Fibroblast of peridontal ligament (primary cell): ENCODE data around the gene DYNC1H1.
"Not testable (repeated sequence)": the region's sequence is repeated elsewhere in the genome, so short reads cannot be mapped to it uniquely, and the experiment has no call there.

Experiments used
- DNase-seq: peaks from one replicate; pipeline ENCODE4 v3.0.0-alpha.2; 2010; ENCODE audit errors: extremely low read depth

DYNC1H1 gene

DNA sequence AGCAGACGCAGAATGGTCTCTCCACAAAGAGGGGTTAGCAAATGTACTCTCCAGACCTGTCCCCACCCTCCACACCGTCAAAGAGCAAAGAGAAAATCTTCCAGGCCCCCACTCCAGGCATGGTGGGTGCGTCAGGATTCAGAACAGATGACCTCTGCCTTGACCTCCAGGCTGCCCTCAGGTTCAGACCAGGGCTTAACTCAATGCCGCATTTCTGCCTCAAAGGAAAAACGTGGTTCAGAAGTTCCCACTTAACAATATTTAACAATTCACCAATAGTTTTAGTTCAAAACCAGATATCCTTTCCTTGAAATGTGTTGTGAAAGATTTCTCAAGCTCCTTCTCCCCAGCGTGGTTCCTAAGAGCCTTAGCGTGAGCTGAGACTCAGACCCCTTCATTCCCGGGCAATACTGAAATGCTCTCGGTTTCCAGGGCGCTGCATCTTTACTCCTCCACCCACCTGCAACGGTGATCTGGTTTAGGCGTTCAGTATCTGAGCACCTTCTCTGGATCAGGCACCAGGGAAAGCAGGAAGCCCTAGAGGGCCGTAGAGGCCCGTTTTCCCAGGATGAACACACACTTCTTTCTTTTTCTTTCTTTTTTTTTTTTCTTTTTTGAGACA, 99.5 kb downstream of the DYNC1H1 start:
- no peak for DNase-seq

DNA sequence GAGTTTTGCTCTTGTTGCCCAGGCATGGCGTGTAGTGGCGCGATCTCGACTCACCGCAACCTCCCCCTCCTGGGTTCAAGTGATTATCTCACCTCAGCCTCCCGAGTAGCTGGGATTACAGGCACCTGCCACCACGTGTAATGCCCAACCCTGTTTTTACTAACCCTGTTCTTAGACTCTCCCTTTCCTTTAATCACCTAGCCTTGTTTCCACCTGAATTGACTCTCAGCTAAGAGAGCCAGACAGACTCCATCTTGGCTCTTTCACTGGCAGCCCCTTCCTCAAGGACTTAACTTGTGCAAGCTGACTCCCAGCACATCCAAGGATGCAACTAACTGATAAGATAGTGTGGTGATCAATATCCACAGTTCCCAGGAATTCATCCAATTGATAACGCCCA, 100.2 kb downstream of the DYNC1H1 start:
- not testable (repeated sequence) for DNase-seq

DNA sequence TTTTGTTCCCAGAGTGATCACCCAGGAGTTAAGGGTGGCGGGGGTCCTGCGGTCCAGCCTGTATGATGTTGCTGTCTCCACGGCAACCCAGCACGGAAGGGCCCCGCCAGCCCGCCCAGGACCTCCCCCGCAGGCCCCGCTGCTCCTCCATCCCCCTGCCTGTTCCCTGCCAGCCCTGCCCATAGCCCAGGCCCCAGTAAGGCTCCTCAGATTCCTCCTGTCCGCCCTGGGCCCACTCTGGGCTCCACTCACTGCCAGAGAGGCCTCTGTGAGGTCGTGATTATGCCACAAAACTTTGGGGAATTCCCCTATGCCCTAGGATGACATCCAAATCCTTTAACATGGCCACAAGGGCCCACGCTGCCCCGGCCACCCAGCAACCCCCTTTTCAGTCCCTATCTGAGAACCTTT, 101.7 kb downstream of the DYNC1H1 start:
- no peak for DNase-seq

DNA sequence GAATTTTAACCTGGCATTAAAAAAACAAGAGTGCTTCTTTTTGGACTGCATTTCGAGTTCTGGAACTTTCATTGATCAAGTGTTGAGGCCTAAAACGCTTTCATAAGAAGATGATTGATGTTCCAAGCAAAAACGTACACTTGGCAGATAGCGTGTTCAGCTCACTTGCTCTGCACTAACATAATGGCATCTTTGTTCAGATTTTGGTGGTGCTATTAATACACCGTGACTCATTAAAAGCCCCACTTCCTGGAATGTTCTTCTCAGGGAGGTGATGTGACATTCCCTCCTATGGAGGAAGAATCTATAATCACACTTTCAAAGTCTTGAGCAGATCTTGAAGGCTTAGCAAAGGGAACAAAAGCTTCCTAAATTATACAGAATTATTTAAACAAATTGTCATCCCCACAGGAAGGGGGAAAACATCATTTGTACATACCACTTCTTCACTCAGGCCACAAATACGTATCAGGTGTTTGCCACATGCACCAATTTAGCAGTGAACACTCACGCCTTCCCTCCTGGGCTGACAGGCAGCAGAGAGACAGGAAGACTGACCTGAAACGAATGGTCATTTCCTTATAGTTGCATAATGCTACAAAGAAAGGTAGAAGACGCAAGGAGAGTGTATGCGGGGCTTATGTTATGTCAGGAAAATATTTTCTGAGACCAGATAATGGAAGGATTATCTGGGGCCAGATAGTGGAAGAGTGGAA, 107.1 kb downstream of the DYNC1H1 start:
- no peak for DNase-seq

DNA sequence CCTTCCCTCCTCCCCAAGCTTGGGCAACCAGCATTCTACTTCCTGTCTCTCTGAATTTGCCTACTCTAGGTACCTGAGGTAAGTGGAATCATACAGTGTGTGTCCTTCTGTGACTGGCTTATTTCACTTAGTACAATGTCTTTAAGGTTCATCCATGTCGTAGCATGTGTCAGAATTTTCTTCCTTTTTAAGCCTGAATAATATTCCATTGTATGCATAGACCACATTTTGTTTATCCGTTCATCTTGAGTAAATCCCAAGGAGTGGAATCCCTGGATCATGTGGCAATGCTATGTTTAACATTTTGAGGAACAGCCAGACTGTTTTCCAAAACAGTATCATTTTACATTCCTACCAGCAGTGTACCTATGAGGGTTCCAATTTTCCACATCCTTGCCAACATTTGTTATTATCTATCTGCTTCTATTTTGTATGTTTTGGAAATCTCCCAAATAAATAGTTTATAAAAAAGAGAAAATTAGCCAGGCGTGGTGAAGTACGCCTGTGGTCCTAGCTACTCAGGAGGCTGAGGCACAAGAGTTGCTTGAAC, 110.1 kb downstream of the DYNC1H1 start:
- no peak for DNase-seq

DNA sequence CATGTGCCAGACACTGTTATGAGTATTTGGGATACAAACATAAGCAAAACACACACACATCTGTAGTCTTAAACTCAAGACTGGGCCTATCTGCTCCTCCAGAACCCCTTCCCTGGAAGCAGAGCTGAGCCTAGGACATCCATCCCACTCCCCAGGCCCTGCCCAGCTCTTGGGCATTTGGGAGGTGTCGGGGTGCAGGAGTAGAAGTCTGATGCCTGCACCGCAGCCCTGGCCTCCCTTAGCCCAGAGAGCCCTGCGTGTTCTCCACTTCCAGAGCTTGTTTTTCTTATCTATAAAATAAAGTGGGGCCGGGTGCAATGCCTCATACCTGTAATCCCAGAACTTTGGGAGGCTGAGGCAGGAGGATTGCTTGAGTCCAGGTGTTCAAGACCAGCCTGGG, 110.8 kb downstream of the DYNC1H1 start:
- DNase-seq, result no peak

DNA sequence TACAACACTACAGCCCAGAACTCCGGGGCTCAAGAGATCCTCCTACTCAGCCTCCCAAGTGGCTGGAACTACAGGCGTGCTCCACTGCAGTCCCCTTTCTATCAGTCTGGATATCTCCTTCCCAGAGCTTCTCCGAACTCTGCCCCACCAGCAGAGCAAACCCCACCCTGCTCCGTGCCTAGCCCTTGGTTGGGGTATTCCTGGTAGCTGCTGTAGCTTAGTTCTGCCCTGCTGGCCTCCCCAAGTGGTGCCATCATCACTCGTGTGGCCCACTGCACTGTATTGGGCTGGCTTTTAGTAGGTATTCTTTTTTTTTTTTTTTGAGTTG, 113.0 kb downstream of the DYNC1H1 start:
- DNase-seq, result no peak

DNA sequence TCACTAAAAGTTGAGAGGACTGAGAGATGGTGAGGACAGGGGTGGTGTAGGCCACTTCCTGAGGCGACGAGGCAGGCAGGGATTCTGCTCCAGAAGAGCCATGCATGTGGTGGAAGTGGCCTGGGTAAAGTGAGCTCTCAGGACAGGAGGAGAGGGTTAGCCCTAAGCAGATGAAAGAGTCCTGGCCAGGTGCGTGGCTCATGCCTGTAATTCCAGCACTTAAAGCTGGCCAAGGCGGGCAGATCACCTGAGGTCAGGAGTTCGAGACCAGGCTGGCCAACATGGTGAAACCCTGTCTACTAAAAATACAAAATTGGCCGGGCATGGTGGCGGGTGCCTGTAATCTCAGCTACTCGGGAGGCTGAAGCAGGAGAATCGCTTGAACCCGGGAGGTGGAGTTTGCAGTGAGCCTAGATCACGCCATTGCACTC, 114.0 kb downstream of the DYNC1H1 start:
- not testable (repeated sequence) for DNase-seq

DNA sequence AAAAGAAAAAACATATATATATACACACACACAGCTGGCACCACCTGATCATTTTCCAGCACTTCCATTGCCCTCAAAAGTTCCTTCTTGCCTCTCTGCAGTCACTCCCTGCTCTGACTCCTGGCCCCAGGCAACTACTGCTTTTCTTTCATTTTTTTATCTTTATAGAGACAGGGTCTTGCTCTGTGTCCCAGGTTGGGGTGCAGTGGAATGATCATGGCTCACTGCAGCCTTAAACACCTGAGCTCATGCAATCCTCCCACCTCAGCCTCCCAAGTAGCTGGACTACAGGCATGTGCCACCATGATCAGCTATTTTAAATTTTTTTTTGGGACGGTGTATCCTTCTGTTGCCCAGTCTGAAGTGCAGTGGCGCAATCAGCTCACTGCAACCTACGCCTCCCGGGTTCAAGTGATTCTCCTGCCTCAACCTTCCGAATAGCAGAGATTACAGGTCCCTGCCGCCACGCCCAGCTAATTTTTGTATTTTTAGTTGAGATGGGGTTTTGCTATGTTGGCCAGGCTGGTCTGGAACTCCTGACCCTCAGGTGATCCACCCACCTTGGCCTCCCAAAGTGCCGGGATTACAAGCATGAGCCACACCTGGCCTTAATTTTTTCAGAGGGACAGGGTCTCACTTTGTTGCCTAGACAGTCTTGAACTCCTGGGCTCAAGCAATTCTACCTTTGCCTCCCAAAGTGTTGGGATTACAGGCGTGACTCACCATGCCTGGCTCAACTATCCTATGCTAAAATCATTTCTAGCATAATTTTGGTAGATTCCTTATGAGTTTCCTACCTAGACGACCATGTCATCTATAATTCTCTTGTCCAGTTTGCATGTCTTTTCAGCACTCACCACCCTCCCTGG, 114.7 kb downstream of the DYNC1H1 start:
- no peak for DNase-seq

DNA sequence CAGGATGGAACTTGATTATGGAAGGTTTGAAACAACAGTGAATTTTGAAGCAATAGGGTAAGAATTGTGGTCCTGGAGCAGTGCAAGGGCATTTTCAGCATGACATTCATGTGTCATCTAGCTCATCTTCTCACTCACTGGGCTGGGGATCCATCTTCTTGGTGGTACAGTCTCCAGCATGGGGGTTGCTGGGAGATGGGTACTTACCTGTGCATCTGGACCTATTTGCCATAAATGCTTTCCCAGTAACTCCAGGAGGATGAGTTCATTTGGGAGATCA, 115.3 kb downstream of the DYNC1H1 start:
- DNase-seq, result no peak

DNA sequence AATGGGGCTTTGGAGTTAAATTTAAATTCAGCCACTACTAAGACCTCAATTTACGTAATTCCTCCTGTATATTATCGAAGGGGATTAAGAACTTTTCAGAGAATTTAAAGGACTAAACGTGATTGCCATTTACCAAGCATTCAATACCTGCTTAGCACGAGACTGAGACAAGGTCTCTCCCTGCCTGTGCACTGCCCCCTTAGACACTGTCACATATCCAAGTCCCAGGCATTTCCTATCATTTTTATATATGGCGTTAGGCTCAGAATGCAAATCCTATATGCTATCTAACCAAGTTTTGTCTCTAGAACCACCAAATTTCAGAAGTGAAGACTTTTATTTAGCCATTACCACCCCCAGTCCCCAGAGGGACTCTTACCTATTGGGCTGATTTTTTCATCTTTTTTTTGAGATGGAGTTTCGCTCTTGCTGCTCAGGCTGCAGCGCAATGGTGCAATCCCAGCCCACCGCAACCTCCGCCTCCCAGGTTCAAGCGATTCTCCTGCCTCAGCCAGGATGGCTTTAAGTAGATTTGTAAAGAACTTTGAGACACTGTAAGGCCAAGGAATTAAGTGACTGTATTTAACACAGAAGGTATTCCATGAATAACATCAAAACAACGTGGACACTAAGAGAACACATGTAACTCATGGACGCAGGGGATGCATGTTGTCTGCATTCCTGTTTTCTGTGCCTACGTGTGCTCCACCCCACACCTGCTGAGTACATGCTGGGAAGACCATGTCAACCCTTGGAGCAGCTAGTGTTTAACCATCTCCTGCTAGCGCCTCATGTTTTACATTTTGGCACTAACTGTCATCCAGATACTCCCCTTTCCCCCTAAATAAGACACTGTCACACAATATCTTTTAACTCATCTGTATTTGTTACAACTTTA, 116.1 kb downstream of the DYNC1H1 start:
- DNase-seq, result no peak

DNA sequence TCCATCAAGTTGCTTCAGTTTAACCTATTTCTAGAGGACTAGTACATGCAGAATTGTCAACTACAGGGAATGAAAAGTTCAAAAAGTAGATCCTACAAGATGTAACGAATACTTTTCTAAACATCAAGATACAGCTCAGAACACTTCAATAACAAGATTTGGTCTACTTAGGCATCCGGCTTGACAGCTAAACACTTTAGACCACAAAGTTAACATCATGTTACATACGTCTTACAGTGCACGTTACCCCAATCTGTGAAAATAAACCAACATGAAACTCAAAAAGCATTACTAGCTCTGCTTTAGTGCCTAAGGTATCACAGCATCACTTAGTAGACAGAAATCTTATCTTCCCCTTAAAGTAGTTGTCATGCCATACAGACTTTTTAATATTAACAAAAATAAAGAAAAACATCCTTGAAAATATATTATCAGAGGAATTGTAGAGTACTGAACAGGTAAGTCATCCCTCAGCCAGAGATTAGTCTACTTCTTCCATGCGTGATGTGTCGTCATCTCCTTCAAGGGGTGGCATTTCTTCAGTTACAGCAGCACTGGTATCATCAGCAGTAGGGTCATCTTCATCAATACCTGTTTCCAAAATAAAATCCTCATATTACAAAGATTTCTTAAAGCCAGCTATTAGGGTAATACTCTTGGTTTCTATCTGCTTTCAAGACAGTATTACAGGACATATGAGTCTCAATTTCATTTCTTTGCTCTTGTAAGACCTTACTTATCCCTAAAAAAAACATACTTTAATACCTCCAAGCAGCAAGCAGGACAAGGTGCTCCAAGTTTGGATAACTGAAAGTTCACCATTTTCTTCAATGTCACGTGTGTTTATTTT, 117.1 kb downstream of the DYNC1H1 start:
- DNase-seq, result no peak

DNA sequence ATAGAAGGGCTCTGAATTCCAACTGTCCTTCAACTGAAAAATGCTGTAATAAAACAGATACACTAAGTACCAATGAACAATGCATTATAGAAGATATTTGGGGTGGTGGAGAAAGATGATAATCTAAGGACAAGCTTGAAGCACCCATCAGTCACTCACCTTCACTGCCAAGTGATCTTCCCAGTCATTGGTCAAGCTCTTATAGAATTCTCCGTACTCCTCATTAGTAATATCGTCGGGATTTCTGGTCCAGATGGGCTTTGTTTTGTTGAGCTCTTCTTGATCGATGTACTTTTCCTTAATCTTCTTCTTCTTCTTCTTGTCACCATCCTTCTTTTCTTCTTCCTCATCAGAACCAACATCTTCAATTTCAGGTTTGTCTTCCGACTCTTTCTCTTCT, 120.1 kb downstream of the DYNC1H1 start:
- not testable (repeated sequence) for DNase-seq

DNA sequence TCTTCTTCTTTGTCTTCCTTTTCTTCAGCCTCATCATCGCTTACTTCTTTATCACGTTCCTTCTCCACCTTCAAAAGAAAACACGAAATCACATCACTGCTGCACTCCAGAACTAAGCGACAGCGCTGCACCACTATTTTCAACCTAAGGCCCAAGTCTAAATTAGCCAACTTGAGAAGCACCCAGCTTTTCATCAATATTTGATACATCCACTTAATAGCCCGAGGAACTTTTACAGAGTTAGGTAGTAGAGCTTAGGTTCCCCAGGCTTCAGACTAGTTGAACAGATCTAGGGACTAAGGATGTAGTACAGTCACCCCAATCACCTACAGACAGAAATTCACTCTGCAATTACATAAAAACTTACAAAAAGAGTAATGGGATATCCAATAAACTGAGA, 120.6 kb downstream of the DYNC1H1 start:
- no peak for DNase-seq

DNA sequence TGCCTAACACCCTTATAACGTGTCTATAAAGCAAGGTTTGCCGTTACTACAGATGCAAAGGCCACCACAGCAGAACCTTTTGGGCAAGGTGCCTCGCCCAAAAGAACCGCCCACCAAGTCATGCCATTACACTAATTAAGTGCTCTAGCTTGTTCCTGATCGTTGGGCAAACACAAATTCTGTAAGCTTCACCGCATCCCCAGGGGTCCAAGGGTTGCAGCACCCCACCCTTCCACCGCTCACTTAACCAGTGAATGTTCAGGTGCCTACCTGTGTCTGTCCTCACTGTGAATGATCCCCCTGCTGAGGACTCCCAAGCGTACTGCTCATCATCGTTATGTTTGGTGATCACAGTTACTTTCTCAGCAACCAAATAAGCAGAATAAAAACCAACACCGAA, 121.1 kb downstream of the DYNC1H1 start:
- no peak for DNase-seq

DNA sequence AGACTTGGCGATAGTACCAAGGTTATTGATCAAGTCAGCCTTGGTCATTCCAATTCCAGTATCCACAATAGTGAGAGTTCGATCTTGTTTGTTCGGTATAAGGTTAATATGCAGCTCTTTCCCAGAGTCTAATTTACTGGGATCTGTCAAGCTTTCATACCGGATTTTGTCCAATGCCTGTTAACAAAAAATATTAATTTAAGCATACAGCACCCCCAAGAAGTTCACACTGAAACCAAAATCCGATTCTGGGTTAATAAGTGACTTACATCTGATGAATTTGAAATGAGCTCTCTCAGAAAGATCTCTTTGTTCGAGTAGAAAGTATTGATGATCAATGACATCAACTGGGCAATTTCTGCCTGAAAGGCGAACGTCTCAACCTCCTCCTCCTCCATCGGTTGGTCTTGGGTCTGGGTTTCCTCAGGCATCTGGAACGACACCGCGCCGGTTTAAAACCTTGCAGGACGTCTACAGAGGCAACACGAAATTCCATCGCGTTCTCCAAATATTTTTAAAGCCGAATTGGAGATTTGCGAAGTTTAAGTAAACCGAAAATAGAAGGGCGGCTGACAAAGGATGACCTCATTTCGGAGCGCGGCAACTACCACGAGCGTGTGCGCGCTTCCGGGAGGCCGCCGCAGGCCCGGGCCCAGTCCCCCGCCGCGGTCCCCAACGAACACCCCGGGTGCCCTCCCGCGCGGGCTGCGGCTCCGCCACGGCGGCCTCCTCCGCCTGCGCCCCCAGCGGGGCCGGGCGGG, 121.8 kb downstream of the DYNC1H1 start:
- peak; percentile 76 for DNase-seq

DNA sequence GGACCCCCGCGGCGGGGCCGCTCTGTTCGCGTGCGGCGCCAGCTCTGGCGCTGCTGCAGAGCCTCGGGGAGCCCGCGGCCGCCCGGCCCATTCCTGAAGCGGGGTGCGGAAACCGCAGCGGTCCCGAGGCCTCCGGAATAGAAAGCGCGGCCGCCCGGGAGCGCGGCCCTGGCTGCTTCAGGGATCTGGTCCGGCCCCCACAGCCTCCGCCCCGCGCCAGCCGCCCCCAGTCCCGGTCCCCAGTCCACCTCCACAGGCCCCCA, 122.3 kb downstream of the DYNC1H1 start:
- DNase-seq, result no peak

DNA sequence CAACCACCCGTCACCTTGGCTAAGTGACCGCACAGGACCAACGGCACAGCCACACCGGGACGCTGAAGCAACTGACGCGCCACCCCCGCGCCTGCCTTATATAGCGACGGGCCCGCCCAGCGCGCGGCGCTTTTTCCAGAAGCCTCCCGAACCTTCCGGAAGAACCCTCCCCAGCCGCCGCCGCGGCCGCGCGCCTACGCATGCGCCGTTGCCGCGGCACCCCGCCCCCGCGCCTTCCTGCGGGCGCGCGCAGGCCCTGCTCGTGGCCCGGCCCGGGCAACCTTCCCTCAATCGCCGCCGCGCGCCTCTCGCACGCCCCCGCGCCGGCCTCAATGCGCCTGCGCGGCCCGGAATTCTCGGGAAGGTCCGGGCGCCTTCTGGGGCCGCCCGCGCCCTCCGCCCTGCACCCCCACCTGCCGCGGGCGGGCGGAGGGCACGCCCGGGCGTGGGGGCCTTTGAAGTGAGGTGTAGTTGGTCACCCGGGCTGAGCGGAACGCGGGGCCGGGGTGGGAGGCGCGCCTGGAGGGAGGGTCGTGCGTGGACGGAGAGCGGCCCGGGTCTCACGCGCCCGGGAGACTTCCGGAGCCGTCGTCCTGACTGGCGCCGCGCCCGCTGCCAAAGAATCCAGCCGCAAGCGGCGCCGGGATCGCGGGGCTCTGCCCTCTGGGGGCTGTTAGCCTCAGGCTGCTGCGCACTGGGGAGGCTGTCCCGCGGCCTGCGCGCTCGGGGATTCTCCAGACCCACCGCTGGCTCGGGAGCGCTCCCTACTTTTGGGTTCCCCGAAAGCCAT, 122.8 kb downstream of the DYNC1H1 start, which contains the start of gene HSP90AA1:
HSP90AA1 (minus strand) TSS at position 73 of the 790 bp plus-strand sequence. CDS start 666 bp downstream, outside the sequence.
- DNase-seq, result peak; percentile 86

DNA sequence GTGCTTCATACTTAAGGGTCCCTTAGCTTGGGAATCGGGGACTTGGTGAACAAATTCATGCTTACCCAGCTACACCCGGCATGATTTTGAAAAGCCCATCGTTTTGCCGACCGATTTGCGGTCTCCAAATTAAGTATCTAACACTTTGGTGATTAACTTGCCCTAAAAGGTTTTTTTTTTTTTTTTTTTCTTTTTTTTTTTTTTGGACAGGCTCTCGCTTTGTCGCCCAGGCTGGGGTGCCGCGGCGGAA, 123.3 kb downstream of the DYNC1H1 start:
- no peak for DNase-seq
